HepG2 (cell line): ENCODE measurements around the gene NBR1. TPM values are rescaled to one million over a fixed set of nuclear protein-coding genes. Genes with fewer than 3 reads are reported as not detected.

Experiments used
- AHR ChIP-seq: IDR thresholded peaks from 2 replicates; pipeline ENCODE4 v1.6.1; 2018; ENCODE audit warnings: missing genetic modification reagents, missing compliant biosample characterization
- DDIT3 ChIP-seq: sonication (generic); formaldehyde crosslinking; IDR thresholded peaks from 2 replicates; pipeline ENCODE4 v1.4.0; 2020; ENCODE audit warnings: mild to moderate bottlenecking, missing genetic modification reagents
- GFI1 ChIP-seq: sonication (generic); formaldehyde crosslinking; IDR thresholded peaks from 2 replicates; pipeline ENCODE4 v1.5.0; 2020; ENCODE audit warnings: missing genetic modification reagents, mild to moderate bottlenecking, borderline replicate concordance
- KDM6A ChIP-seq: IDR thresholded peaks from 2 replicates; pipeline ENCODE4 v1.6.1; 2016; ENCODE audit warnings: low read depth
- LCORL ChIP-seq, 2 experiments: fragments of 450-650 bp in 1 of 2; sonication (generic) in 1 of 2; formaldehyde crosslinking in 1 of 2; IDR thresholded peaks; 2 replicates each; pipeline versions ENCODE4 v1.5.0 to v1.6.1; 2017 to 2020; ENCODE audit warnings: antibody characterized with exemption in 1 of 2, missing genetic modification reagents in 1 of 2
- MLLT10 ChIP-seq: sonication (generic); formaldehyde crosslinking; IDR thresholded peaks from 2 replicates; pipeline ENCODE4 v1.4.0; 2020; ENCODE audit warnings: missing genetic modification reagents
- NBN ChIP-seq: fragments of 450-650 bp; conservative IDR thresholded peaks from 2 replicates; pipeline ENCODE4 v1.6.1; 2017
- NCOA5 ChIP-seq: sonication (generic); formaldehyde crosslinking; IDR thresholded peaks from 2 replicates; pipeline ENCODE4 v1.4.0; 2020; ENCODE audit warnings: missing genetic modification reagents
- POLR2G ChIP-seq: fragments of 200-400 bp; formaldehyde crosslinking; IDR thresholded peaks from 2 replicates; pipeline ENCODE4 v1.6.1; 2018; ENCODE audit warnings: mild to moderate bottlenecking, low read depth, low read length, moderate library complexity
- SETDB1 ChIP-seq: sonication (generic); formaldehyde crosslinking; IDR thresholded peaks from 2 replicates; pipeline ENCODE4 v1.5.1; 2020; ENCODE audit warnings: missing genetic modification reagents, mild to moderate bottlenecking, borderline replicate concordance
- SMYD3 ChIP-seq: sonication (generic); formaldehyde crosslinking; IDR thresholded peaks from 2 replicates; pipeline ENCODE4 v1.8.1; 2023; ENCODE audit warnings: mild to moderate bottlenecking, missing genetic modification reagents
- SNRNP70 ChIP-seq: fragments of 200-400 bp; formaldehyde crosslinking; IDR thresholded peaks from 2 replicates; pipeline ENCODE4 v1.6.1; 2017; ENCODE audit warnings: mild to moderate bottlenecking, low read depth, low read length, moderate library complexity
- SPEN ChIP-seq: sonication (generic); formaldehyde crosslinking; IDR thresholded peaks from 2 replicates; pipeline ENCODE4 v1.5.1; 2020; ENCODE audit warnings: low read depth, mild to moderate bottlenecking, missing genetic modification reagents
- SSRP1 ChIP-seq: IDR thresholded peaks from 2 replicates; pipeline ENCODE4 v1.6.1; 2016; ENCODE audit warnings: control low read depth
- ZBTB21 ChIP-seq: sonication (generic); formaldehyde crosslinking; IDR thresholded peaks from 2 replicates; pipeline ENCODE4 v1.4.0; 2020; ENCODE audit warnings: missing genetic modification reagents
- ZFP41 ChIP-seq: sonication (generic); formaldehyde crosslinking; IDR thresholded peaks from 2 replicates; pipeline ENCODE4 v1.4.0; 2020; ENCODE audit warnings: mild to moderate bottlenecking, missing genetic modification reagents, borderline replicate concordance
- ZNF180 ChIP-seq: sonication (generic); formaldehyde crosslinking; IDR thresholded peaks from 2 replicates; pipeline ENCODE4 v1.4.0; 2020; ENCODE audit warnings: low read depth, missing genetic modification reagents, borderline replicate concordance
- ZNF281 ChIP-seq: sonication (generic); formaldehyde crosslinking; IDR thresholded peaks from 2 replicates; pipeline ENCODE4 v1.4.0; 2020; ENCODE audit warnings: missing genetic modification reagents, borderline replicate concordance
- ZNF317 ChIP-seq: sonication (generic); formaldehyde crosslinking; IDR thresholded peaks from 2 replicates; pipeline ENCODE4 v1.5.0; 2020; ENCODE audit warnings: mild to moderate bottlenecking, missing genetic modification reagents
- ZNF333 ChIP-seq: sonication (generic); formaldehyde crosslinking; IDR thresholded peaks from 2 replicates; pipeline ENCODE4 v1.4.0; 2020; ENCODE audit warnings: mild to moderate bottlenecking, missing genetic modification reagents, borderline replicate concordance
- ZNF619 ChIP-seq: sonication (generic); formaldehyde crosslinking; IDR thresholded peaks from 2 replicates; pipeline ENCODE4 v1.4.0; 2020; ENCODE audit warnings: mild to moderate bottlenecking, missing genetic modification reagents
- ZNF644 ChIP-seq: IDR thresholded peaks from 2 replicates; pipeline ENCODE4 v1.6.1; 2016; ENCODE audit warnings: low read depth
- ZNF704 ChIP-seq: sonication (generic); formaldehyde crosslinking; IDR thresholded peaks from 2 replicates; pipeline ENCODE4 v1.8.1; 2023; ENCODE audit warnings: mild to moderate bottlenecking, inconsistent platforms, moderate library complexity, missing genetic modification reagents, borderline replicate concordance
- ZNF709 ChIP-seq: sonication (generic); formaldehyde crosslinking; IDR thresholded peaks from 2 replicates; pipeline ENCODE4 v1.5.0; 2020; ENCODE audit warnings: mild to moderate bottlenecking, missing genetic modification reagents
- ZNF777 ChIP-seq: sonication (generic); formaldehyde crosslinking; IDR thresholded peaks from 2 replicates; pipeline ENCODE4 v1.4.0; 2020; ENCODE audit warnings: missing genetic modification reagents
- ZNF784 ChIP-seq: sonication (generic); formaldehyde crosslinking; IDR thresholded peaks from 2 replicates; pipeline ENCODE4 v1.5.1; 2020; ENCODE audit warnings: missing genetic modification reagents, mild to moderate bottlenecking, borderline replicate concordance
- polyA plus RNA-seq, 8 experiments: library from polyadenylated mRNA; depleted of rRNA in 3 of 8; stranded (reverse) in 7 of 8; unstranded in 1 of 8; fragments of >200 nt; fragmentation: Illumina TruSeq in 4 of 8; extraction: Trizol in 4 of 8; gene quantifications; 2 replicates each; pipeline versions ENCODE4 v1.2.1 to v1.2.3, GENCODE V29; 2011 to 2016; ENCODE audit warnings: low read depth in 4 of 8, missing spikeins in 1 of 8, mixed read lengths in 1 of 8; ENCODE audit not compliant: insufficient read depth in 1 of 8
- total RNA-seq, 5 experiments: library from RNA; depleted of rRNA; stranded (reverse); fragments of >200 nt; fragmentation: Illumina TruSeq; extraction: Trizol; gene quantifications; 2 replicates each; pipeline ENCODE4 v1.2.3, GENCODE V29; 2016; ENCODE audit warnings: low read depth in 1 of 5

NBR1 gene
- total and polyA plus RNA-seq, 2 of the 13 experiments (the other 11 are each of a cell fraction or from before 2014, with no cell fraction given) = 51.7 to 121 TPM

GRCh38 chr17:43211480-43212402, 40.7 kb downstream of the NBR1 start, which contains the start of gene TMEM106A (continued):
- TF ChIP-seq GFI1 (CRISPR knock-in tag) (peak; percentile 68), SETDB1 (CRISPR knock-in tag) (no peak), ZFP41 (CRISPR knock-in tag) (no peak), ZNF709 (CRISPR knock-in tag) (peak; percentile 65), SNRNP70 (no peak), NBN (no peak), DDIT3 (no peak), ZNF333 (CRISPR knock-in tag) (no peak), SMYD3 (0 out of 2 replicates have a peak, but pooled peaks have one; percentile 42), MLLT10 (CRISPR knock-in tag) (no peak), POLR2G (peak; percentile 86), ZNF777 (CRISPR knock-in tag) (no peak), SPEN (no peak; the same call in 1 of the 2 replicates), KDM6A (CRISPR knock-in tag) (no peak), ZNF317 (CRISPR knock-in tag) (0 out of 2 replicates have a peak, but pooled peaks have one; percentile 68), ZNF784 (no peak), ZNF281 (CRISPR knock-in tag) (no peak), AHR (CRISPR knock-in tag) (no peak), ZNF180 (CRISPR knock-in tag) (no peak), ZNF619 (CRISPR knock-in tag) (0 out of 2 replicates have a peak, but pooled peaks have one; percentile 78), ZBTB21 (no peak), ZNF704 (CRISPR knock-in tag) (no peak), SSRP1 (CRISPR knock-in tag) (no peak), ZNF644 (no peak), NCOA5 (no peak), LCORL (IDR thresholded peaks at IDR 0.05) (no peak), LCORL (CRISPR knock-in tag; IDR thresholded peaks at IDR 0.05) (no peak)
